GM19467 (cell line): ENCODE measurements around the gene PRX.
"Not testable (repeated sequence)": the region's sequence is repeated elsewhere in the genome, so short reads cannot be mapped to it uniquely, and the experiment has no call there.

Experiments
- ATAC-seq: cut with Tn5 transposase; IDR thresholded peaks from one replicate; pipeline ENCODE4 v1.9.1; 2021; ENCODE audit warnings: mild to moderate bottlenecking, moderate library complexity; ENCODE audit not compliant: unreplicated experiment

The PRX gene

GRCh38 chr19:40390084-40390742 lies 23.0 kb downstream of the PRX start, which contains the start of gene HIPK4:
Gene HIPK4 (minus strand): TSS chr19:40390181. CDS start chr19:40389902, 279 bp downstream.
- no peak for ATAC-seq

GRCh38 chr19:40389404-40390083 lies 23.6 kb downstream of the PRX start:
- no peak for ATAC-seq

- no peak for ATAC-seq
Measured at GRCh38 chr19:40388481-40388880, 24.7 kb downstream of the PRX start.

DNA sequence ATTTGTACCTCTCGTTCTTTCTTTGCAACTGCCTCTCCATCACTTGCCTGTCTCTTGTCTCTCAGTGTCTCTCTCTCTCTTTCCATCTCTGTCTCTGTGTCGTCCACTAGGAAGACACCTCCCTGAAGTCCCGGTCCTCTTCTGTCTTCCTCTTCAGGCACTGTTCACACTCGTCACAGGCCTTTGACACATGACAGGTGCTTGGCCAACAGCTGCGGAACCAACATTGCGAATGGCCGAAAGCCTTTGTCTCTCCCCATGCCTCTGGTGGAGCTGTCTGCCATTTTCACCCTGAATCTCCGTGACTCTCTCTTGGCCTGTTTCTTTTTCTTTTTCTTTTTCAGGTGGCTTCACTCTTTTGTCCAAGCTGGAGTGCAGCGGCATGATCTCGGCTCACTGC lies 26.0 kb downstream of the PRX start:
- ATAC-seq, result no peak

- no peak for ATAC-seq
Measured at GRCh38 chr19:40383668-40384248, 29.4 kb downstream of the PRX start.

DNA sequence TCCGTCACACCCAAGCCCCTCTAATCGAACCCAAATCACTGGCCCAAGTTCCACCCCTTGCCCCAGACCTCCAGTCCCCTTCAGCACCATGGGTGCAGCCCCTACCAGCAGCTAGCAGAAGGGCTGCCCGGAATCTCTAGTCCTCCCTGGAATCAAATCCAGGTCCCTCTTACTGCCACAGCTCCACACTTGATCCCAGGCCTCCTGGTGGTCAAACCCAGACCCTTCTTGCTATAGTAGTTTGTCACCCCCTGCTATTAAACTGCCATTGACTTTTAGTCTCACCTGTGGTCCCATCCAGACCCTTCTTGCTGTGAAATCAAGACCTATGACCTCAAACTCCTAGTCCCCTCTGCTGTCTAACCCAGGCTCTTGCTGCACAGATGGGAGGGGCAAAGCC lies 31.9 kb downstream of the PRX start:
- ATAC-seq, result no peak

- ATAC-seq, result no peak
Measured at GRCh38 chr19:40380199-40381037, 32.8 kb downstream of the PRX start.

DNA sequence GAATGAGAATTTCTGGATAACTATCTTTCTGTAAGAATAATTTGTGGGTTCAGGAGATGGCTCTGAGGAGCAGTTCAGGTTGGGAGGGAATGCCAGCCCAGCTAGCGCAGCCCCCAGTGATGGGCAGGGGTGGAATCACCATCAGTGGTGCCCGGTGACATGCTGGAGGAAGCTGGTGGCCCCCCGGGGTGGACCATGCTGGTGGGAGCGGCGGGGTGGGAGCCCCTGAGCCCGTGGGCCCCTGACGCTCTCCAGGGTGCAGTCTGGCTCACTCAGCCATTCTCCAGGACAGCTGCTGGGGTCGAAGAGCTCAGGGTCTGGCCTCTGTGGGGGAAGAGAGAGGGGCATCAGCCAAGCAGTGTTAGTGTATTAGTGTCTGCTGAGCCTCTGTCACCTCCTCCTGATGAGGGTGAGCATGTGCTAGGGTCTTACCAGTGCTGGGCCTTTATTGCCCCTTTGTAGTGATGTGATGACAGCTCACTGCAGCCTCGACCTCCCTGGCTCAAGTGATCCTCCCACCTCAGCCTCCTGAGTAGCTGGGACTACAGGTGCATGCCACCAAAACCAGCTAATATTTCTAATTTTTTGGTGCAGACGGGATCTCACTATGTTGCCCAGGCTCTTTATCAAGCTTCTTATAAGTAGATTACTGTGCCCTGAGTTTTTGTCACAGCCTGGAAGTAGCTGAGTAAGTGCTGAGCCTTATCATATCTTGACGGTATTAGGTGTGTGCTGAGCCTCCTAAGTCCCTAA lies 33.6 kb downstream of the PRX start:
- no peak for ATAC-seq

DNA sequence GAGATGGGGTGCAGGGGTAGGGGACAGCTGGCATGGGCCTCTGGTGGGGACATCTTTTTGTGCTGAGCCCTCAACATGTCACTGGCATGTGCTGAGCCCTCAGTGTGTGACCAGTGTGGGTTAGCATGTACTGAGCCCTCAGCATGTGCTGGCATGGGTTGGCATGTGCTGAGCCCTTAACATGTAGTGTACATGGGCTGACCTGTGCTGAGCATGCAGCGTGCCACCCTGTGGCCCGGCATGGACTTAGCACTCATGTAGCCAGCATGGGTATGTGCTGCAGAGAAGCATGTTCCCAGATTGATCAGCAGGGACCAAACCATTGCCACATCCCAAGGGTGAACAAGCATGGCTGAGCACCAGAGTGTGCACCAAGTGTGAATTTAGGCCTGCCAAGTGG lies 34.7 kb downstream of the PRX start:
- ATAC-seq, result no peak

- ATAC-seq, result no peak
Measured at GRCh38 chr19:40377876-40378385, 35.2 kb downstream of the PRX start.

- no peak for ATAC-seq
Measured at GRCh38 chr19:40376286-40376862, 36.8 kb downstream of the PRX start.

GRCh38 chr19:40374084-40374483 lies 39.1 kb downstream of the PRX start:
- no peak for ATAC-seq

- ATAC-seq, result no peak
Measured at GRCh38 chr19:40371802-40372122, 41.4 kb downstream of the PRX start.

DNA sequence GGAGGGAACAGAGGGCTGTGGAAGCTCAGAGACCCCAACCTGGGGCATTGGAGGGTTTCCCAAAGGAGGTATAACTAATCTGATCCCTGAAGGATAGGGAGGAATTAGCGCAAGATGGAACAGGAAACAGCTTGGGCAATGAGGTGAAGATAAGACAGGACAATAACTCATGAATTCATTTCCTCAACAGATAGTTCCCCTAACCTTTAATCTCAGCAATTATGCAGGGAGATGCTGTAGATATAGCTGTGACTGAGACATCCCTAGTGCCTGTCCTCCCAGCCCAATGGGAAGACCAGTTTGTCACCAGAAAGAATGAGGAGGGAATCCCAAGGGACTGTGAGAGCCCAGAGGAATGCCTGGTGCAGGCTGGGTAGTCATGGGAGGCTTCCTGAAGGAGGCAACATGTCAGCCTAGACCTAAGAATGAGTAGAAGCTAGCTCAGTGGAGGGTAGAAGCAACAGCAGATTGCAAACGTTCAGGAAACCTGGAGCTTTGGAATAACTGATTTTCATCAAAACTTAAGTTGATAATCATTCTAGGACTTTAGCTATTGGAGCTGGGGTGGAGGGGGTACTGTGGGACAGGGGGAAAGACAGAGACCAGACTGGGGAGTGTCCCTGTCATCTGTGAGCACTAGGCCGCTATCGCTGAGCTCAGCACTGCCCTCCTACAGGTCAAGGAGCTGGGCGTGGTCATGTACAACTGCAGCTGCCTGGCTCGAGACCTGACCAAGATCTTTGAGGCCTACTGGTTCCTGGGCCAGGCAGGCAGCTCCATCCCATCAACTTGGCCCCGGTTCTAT lies 42.0 kb downstream of the PRX start:
- no peak for ATAC-seq

DNA sequence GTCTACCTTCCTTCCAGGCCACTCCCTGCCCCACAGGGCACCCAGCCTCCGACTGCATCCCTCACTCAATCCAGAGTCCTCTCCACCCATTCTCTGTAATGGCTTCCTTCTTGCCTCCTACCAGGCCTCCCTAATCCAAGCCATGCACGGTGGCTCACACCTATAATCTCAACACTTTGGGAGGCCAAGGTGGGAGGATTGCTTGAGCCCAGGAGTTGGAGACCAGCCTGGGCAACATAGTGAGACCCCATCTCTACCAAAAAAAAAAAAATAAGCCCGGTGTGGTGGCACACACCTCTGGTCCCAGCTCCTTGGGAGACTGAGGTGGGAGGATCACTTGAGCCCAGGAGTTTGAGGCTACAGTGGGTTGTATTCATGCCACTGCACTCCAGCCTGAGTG lies 42.9 kb downstream of the PRX start:
- ATAC-seq, result not testable (repeated sequence)

- no peak for ATAC-seq
Measured at GRCh38 chr19:40369797-40370196, 43.4 kb downstream of the PRX start.

DNA sequence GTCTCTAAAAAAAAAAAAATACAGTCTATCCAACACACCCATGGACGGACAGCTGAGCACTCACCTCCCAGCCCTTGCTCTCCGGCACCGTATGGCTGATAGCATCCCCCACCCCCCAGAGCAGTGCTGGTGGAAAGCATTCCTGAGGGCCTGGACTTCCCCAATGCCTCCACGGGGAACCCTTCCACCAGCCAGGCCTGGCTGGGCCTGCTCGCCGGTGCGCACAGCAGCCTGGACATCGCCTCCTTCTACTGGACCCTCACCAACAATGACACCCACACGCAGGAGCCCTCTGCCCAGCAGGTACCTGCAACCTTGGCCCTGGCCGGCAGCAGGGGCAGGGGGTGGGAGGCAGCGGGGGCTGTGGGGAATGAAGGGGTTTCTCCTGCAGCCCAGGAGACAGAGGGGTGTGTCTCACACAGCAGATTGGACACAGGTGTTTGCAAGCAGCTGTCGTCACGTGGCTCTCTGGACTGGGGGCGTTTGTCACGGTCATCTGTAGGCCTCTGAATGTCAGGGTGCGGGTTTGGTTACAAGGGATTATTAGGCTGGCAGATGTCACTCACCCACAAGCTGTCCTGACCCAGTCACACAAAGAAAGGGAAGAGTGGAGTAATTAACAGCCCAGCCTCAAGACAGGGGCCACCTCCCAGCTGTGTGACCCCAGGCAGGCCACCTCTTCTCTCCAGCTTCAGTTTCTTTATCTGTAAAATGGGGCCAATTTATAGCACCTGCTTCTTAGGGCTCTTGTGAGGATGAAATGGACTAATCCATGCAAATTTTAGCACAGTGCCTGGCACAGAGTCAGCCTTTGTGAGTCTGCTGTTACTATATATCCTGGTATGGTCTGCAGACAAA lies 45.4 kb downstream of the PRX start:
- ATAC-seq, result no peak
